ENCODE measurements around the gene KCNN1. TPM values are rescaled to one million over a fixed set of nuclear protein-coding genes. Genes with fewer than 3 reads are reported as not detected.
A peak's percentile ranks its signal among the peaks of the same experiment; 100 is the strongest.

KCNN1 gene
- total RNA-seq, 1 donor from 2014 or later = 0.38 TPM

GRCh38 chr19:17937371-17937900 is 29.5 kb upstream of the KCNN1 start:
- H3K36me3 ChIP-seq = peaks cover 24% of the 10 kb centered on the region

GRCh38 chr19:17938092-17938845 is 28.6 kb upstream of the KCNN1 start:
- peak; percentile 96 for TF ChIP-seq CTCF (IDR thresholded peaks at IDR 0.05; ENCODE audit: borderline replicate concordance)
- Histone ChIP-seq H3K4me3 (no peak overlapping the region), H3K4me1 (peaks cover 10% of the 10 kb centered on the region), H3K27me3 (ENCODE audit: low read depth) (no peaks in the 10 kb centered on the region), H3K36me3 (peaks cover 30% of the 10 kb centered on the region), H3K9me3 (replicated peaks) (no peaks in the 10 kb centered on the region), H3K27ac (replicated peaks) (no peak overlapping the region)
- DNase-seq = peak; percentile 76
- intact Hi-C loops (cut with micrococcal nuclease) = loop anchor here (5.0 kb wide), 1 partner anchor 59 kb away; no protein-coding TSS in a partner anchor

More at GRCh38 chr19:17937371-17937900, 29.5 kb upstream of the KCNN1 start:
- no peaks in the 10 kb centered on the region for H3K27me3 ChIP-seq (ENCODE audit: low read depth)
- H3K27ac ChIP-seq (replicated peaks) = no peak overlapping the region
- no peak for TF ChIP-seq CTCF (IDR thresholded peaks at IDR 0.05; ENCODE audit: borderline replicate concordance)
- no peaks in the 10 kb centered on the region for H3K9me3 ChIP-seq (replicated peaks)
- no peak for DNase-seq
- intact Hi-C loops (cut with micrococcal nuclease) = loop anchor here (5.0 kb wide), 1 partner anchor 60 kb away; no protein-coding TSS in a partner anchor
- H3K4me3 ChIP-seq = no peak overlapping the region
- H3K4me1 ChIP-seq = peaks cover 16% of the 10 kb centered on the region

- Histone ChIP-seq H3K27ac (replicated peaks) (no peak overlapping the region), H3K4me3 (no peak overlapping the region), H3K27me3 (ENCODE audit: low read depth) (no peaks in the 10 kb centered on the region), H3K9me3 (replicated peaks) (no peaks in the 10 kb centered on the region), H3K36me3 (peaks cover 27% of the 10 kb centered on the region), H3K4me1 (peaks cover 3% of the 10 kb centered on the region)
- no peak for TF ChIP-seq CTCF (IDR thresholded peaks at IDR 0.05; ENCODE audit: borderline replicate concordance)
- intact Hi-C loops (cut with micrococcal nuclease) = no loop called here
- no peak for DNase-seq
Measured at GRCh38 chr19:17942181-17942580, 24.7 kb upstream of the KCNN1 start.

- Histone ChIP-seq H3K27me3 (ENCODE audit: low read depth) (no peaks in the 10 kb centered on the region), H3K36me3 (peaks cover 27% of the 10 kb centered on the region)
Measured at GRCh38 chr19:17942582-17943273, 24.2 kb upstream of the KCNN1 start.

More at GRCh38 chr19:17942582-17943273, 24.2 kb upstream of the KCNN1 start:
- intact Hi-C loops (cut with micrococcal nuclease) = no loop called here
- DNase-seq = no peak
- H3K4me1 ChIP-seq = peaks cover 7% of the 10 kb centered on the region
- no peaks in the 10 kb centered on the region for H3K9me3 ChIP-seq (replicated peaks)
- no peak overlapping the region for H3K4me3 ChIP-seq
- H3K27ac ChIP-seq (replicated peaks) = no peak overlapping the region
- no peak for TF ChIP-seq CTCF (IDR thresholded peaks at IDR 0.05; ENCODE audit: borderline replicate concordance)

All from left ventricle myocardium inferior (tissue), 1 donor.